ENCODE data around the gene CR1L.
"Not testable (repeated sequence)": the region's sequence is repeated elsewhere in the genome, so short reads cannot be mapped to it uniquely, and the experiment has no call there.

GRCh38 chr1:207738158-207738659, 93.3 kb downstream of the CR1L start:
- TF ChIP-seq CTCF (IDR thresholded peaks at IDR 0.05); POLR2AphosphoS5 (IDR thresholded peaks at IDR 0.05; ENCODE audit: low read depth, low read length); REST (IDR thresholded peaks at IDR 0.05; ENCODE audit: insufficient read depth in 1 of 2, low read depth in 2 of 2, low read length in 1 of 2); SIN3A (IDR thresholded peaks at IDR 0.05; ENCODE audit: borderline replicate concordance, insufficient read depth, low read depth, low read length): not testable (repeated sequence)
